IgD-negative memory B cell (primary cell): Measurements from ENCODE around the gene ERP27. TPM values are rescaled to one million over a fixed set of nuclear protein-coding genes. Genes with fewer than 3 reads are reported as not detected.

Experiments used
- H3K27ac Mint-ChIP-seq, 3 donors: one replicate each; pipeline ENCODE4 v1.8.0; 2020 to 2022; ENCODE audit warnings: mild to moderate bottlenecking in 3 of 3, mixed read lengths in 3 of 3, moderate library complexity in 1 of 3
- H3K27me3 Mint-ChIP-seq: one replicate; pipeline ENCODE4 v1.8.0; 2021; ENCODE audit warnings: mixed read lengths
- H3K36me3 Mint-ChIP-seq: one replicate; pipeline ENCODE4 v1.8.0; 2020; ENCODE audit warnings: mild to moderate bottlenecking, mixed read lengths
- H3K4me1 Mint-ChIP-seq, 3 donors: one replicate each; pipeline ENCODE4 v1.8.0; 2020 to 2022; ENCODE audit warnings: mixed read lengths in 3 of 3, mild to moderate bottlenecking in 1 of 3
- H3K4me3 Mint-ChIP-seq, 4 donors: one replicate each; pipeline ENCODE4 v1.8.0; 2020 to 2022; ENCODE audit warnings: mild to moderate bottlenecking in 4 of 4, mixed read lengths in 4 of 4, moderate library complexity in 3 of 4
- H3K9me3 Mint-ChIP-seq, 3 donors: one replicate each; pipeline ENCODE4 v1.8.0; 2020 to 2021; ENCODE audit warnings: mixed read lengths in 3 of 3, mild to moderate bottlenecking in 1 of 3
- polyA plus RNA-seq: library from polyadenylated mRNA; unstranded; fragments of 300-500 nt; fragmentation: Illumina TruSeq; gene quantifications from one replicate; pipeline ENCODE4 v1.2.3, GENCODE V29; 2021

ERP27 gene
- polyA plus RNA-seq = 1.9 TPM

GRCh38 chr12:14938301-14938700 lies at the start of gene ERP27:
TSS of gene ERP27 (minus strand) at chr12:14938537. CDS start at chr12:14938508, 29 bp downstream.
- H3K27ac Mint-ChIP-seq = peak within 1 kb of the TSS; percentile 81 to 88 (median 83)
- H3K36me3 Mint-ChIP-seq = peaks cover 27% of the 10 kb centered on the region
- H3K9me3 Mint-ChIP-seq = peaks cover 0 to 1% (median 0%) of the 10 kb centered on the region in 3 donors
- peak within 1 kb of the TSS in 2 of 4 donors; percentile 19 to 76 for H3K4me3 Mint-ChIP-seq
- H3K27me3 Mint-ChIP-seq = no peaks in the 10 kb centered on the region
- peaks cover 20 to 25% (median 21%) of the 10 kb centered on the region in 3 donors for H3K4me1 Mint-ChIP-seq

GRCh38 chr12:14988035-14988434 lies 49.7 kb upstream of the ERP27 start:
- no peaks in the 10 kb centered on the region for H3K27me3 Mint-ChIP-seq
- H3K36me3 Mint-ChIP-seq = no peaks in the 10 kb centered on the region
- H3K9me3 Mint-ChIP-seq = peaks cover 0 to 9% (median 0%) of the 10 kb centered on the region in 3 donors
- H3K4me1 Mint-ChIP-seq = peaks cover 41 to 58% (median 52%) of the 10 kb centered on the region in 3 donors
- H3K4me3 Mint-ChIP-seq = peak overlapping the region in 1 of 4 donors; percentile 21
- H3K27ac Mint-ChIP-seq = peak overlapping the region in 1 of 3 donors; percentile 1

GRCh38 chr12:14986449-14986848 lies 48.1 kb upstream of the ERP27 start:
- Mint-ChIP-seq H3K27me3 (no peaks in the 10 kb centered on the region), H3K36me3 (no peaks in the 10 kb centered on the region), H3K9me3 (peaks cover 0 to 9% (median 0%) of the 10 kb centered on the region in 3 donors), H3K4me1 (peaks cover 47 to 65% (median 56%) of the 10 kb centered on the region in 3 donors), H3K4me3 (peak overlapping the region in 1 of 4 donors; percentile 43), H3K27ac (no peak overlapping the region)

GRCh38 chr12:14984766-14985285 lies 46.5 kb upstream of the ERP27 start:
- H3K36me3 Mint-ChIP-seq = no peaks in the 10 kb centered on the region
- H3K4me3 Mint-ChIP-seq = no peak overlapping the region
- peaks cover 0 to 4% (median 0%) of the 10 kb centered on the region in 3 donors for H3K9me3 Mint-ChIP-seq
- H3K4me1 Mint-ChIP-seq = peaks cover 44 to 63% (median 59%) of the 10 kb centered on the region in 3 donors
- peaks cover 2% of the 10 kb centered on the region for H3K27me3 Mint-ChIP-seq
- no peak overlapping the region for H3K27ac Mint-ChIP-seq

GRCh38 chr12:14984036-14984435 lies 45.7 kb upstream of the ERP27 start:
- Mint-ChIP-seq H3K4me3 (no peak overlapping the region), H3K27ac (no peak overlapping the region), H3K4me1 (peaks cover 41 to 63% (median 57%) of the 10 kb centered on the region in 3 donors)

GRCh38 chr12:14982991-14983390 lies 44.7 kb upstream of the ERP27 start:
- peak overlapping the region in 1 of 3 donors; percentile 40 for H3K27ac Mint-ChIP-seq
- no peaks in the 10 kb centered on the region for H3K36me3 Mint-ChIP-seq
- peak overlapping the region in 2 of 4 donors; percentile 33 to 78 for H3K4me3 Mint-ChIP-seq
- peaks cover 0 to 2% (median 0%) of the 10 kb centered on the region in 3 donors for H3K9me3 Mint-ChIP-seq
- H3K4me1 Mint-ChIP-seq = peaks cover 31 to 55% (median 49%) of the 10 kb centered on the region in 3 donors
- peaks cover 3% of the 10 kb centered on the region for H3K27me3 Mint-ChIP-seq

More at GRCh38 chr12:14984036-14984435, 45.7 kb upstream of the ERP27 start:
- Mint-ChIP-seq H3K9me3 (peaks cover 0 to 4% (median 0%) of the 10 kb centered on the region in 3 donors), H3K36me3 (no peaks in the 10 kb centered on the region), H3K27me3 (peaks cover 2% of the 10 kb centered on the region)

- Mint-ChIP-seq H3K4me1 (peaks cover 29 to 50% (median 47%) of the 10 kb centered on the region in 3 donors), H3K36me3 (no peaks in the 10 kb centered on the region), H3K9me3 (no peaks in the 10 kb centered on the region), H3K27me3 (peaks cover 3% of the 10 kb centered on the region), H3K27ac (peak overlapping the region in 1 of 3 donors; percentile 40), H3K4me3 (peak overlapping the region in 1 of 4 donors; percentile 78)
These were observed 44.2 kb upstream of the ERP27 start for GRCh38 chr12:14982562-14982961.

- peaks cover 3% of the 10 kb centered on the region for H3K27me3 Mint-ChIP-seq
- peak overlapping the region in 1 of 4 donors; percentile 56 for H3K4me3 Mint-ChIP-seq
- peaks cover 26 to 47% (median 40%) of the 10 kb centered on the region in 3 donors for H3K4me1 Mint-ChIP-seq
- H3K9me3 Mint-ChIP-seq = no peaks in the 10 kb centered on the region
- peak overlapping the region in 2 of 3 donors; percentile 1 to 57 for H3K27ac Mint-ChIP-seq
- H3K36me3 Mint-ChIP-seq = no peaks in the 10 kb centered on the region
These were observed 42.7 kb upstream of the ERP27 start for GRCh38 chr12:14981049-14981448.

- Mint-ChIP-seq H3K27me3 (peaks cover 3% of the 10 kb centered on the region), H3K27ac (no peak overlapping the region), H3K4me3 (no peak overlapping the region), H3K4me1 (peaks cover 27 to 41% (median 40%) of the 10 kb centered on the region in 3 donors), H3K9me3 (no peaks in the 10 kb centered on the region), H3K36me3 (no peaks in the 10 kb centered on the region)
These were observed 41.1 kb upstream of the ERP27 start for GRCh38 chr12:14979468-14979867.

- H3K9me3 Mint-ChIP-seq = no peaks in the 10 kb centered on the region
- H3K27me3 Mint-ChIP-seq = peaks cover 5% of the 10 kb centered on the region
- no peak overlapping the region for H3K27ac Mint-ChIP-seq
- H3K4me1 Mint-ChIP-seq = peaks cover 16 to 31% (median 25%) of the 10 kb centered on the region in 3 donors
- H3K4me3 Mint-ChIP-seq = no peak overlapping the region
- H3K36me3 Mint-ChIP-seq = no peaks in the 10 kb centered on the region
These were observed 38.3 kb upstream of the ERP27 start for GRCh38 chr12:14976658-14977057.

GRCh38 chr12:14975457-14975856 lies 37.1 kb upstream of the ERP27 start:
- peaks cover 9 to 20% (median 14%) of the 10 kb centered on the region in 3 donors for H3K4me1 Mint-ChIP-seq
- no peaks in the 10 kb centered on the region for H3K36me3 Mint-ChIP-seq
- H3K27ac Mint-ChIP-seq = no peak overlapping the region
- no peaks in the 10 kb centered on the region for H3K9me3 Mint-ChIP-seq
- peaks cover 3% of the 10 kb centered on the region for H3K27me3 Mint-ChIP-seq
- no peak overlapping the region for H3K4me3 Mint-ChIP-seq

GRCh38 chr12:14974633-14975032 lies 36.3 kb upstream of the ERP27 start:
- Mint-ChIP-seq H3K4me3 (no peak overlapping the region), H3K4me1 (peaks cover 6 to 14% (median 10%) of the 10 kb centered on the region in 3 donors), H3K27me3 (peaks cover 3% of the 10 kb centered on the region), H3K9me3 (no peaks in the 10 kb centered on the region), H3K36me3 (no peaks in the 10 kb centered on the region), H3K27ac (no peak overlapping the region)

- peaks cover 3 to 7% (median 3%) of the 10 kb centered on the region in 3 donors for H3K4me1 Mint-ChIP-seq
- no peaks in the 10 kb centered on the region for H3K9me3 Mint-ChIP-seq
- peak within 1 kb of the TSS in 1 of 4 donors; percentile 13 for H3K4me3 Mint-ChIP-seq
- peaks cover 2% of the 10 kb centered on the region for H3K27me3 Mint-ChIP-seq
- no peak within 1 kb of the TSS for H3K27ac Mint-ChIP-seq
- no peaks in the 10 kb centered on the region for H3K36me3 Mint-ChIP-seq
These were observed 34.5 kb upstream of the ERP27 start, which contains the start of gene PDE6H for GRCh38 chr12:14972816-14973215. TSS of gene PDE6H (plus strand) at chr12:14973042. CDS start at chr12:14978013, 4,971 bp downstream.

GRCh38 chr12:14970473-14970872 lies 32.1 kb upstream of the ERP27 start:
- H3K4me3 Mint-ChIP-seq = no peak overlapping the region
- H3K27ac Mint-ChIP-seq = no peak overlapping the region
- peaks cover 2% of the 10 kb centered on the region for H3K27me3 Mint-ChIP-seq
- no peaks in the 10 kb centered on the region for H3K9me3 Mint-ChIP-seq
- no peaks in the 10 kb centered on the region for H3K36me3 Mint-ChIP-seq
- H3K4me1 Mint-ChIP-seq = peaks cover 6 to 19% (median 12%) of the 10 kb centered on the region in 3 donors

GRCh38 chr12:14968478-14968877 lies 30.1 kb upstream of the ERP27 start:
- peaks cover 2% of the 10 kb centered on the region for H3K27me3 Mint-ChIP-seq
- no peak overlapping the region for H3K4me3 Mint-ChIP-seq
- H3K27ac Mint-ChIP-seq = no peak overlapping the region
- no peaks in the 10 kb centered on the region for H3K9me3 Mint-ChIP-seq
- H3K36me3 Mint-ChIP-seq = no peaks in the 10 kb centered on the region
- peaks cover 10 to 26% (median 22%) of the 10 kb centered on the region in 3 donors for H3K4me1 Mint-ChIP-seq

GRCh38 chr12:14965221-14965620 lies 26.9 kb upstream of the ERP27 start:
- peak overlapping the region; percentile 5 to 71 (median 56) for H3K27ac Mint-ChIP-seq
- no peaks in the 10 kb centered on the region for H3K9me3 Mint-ChIP-seq
- H3K27me3 Mint-ChIP-seq = no peaks in the 10 kb centered on the region
- peaks cover 18 to 34% (median 19%) of the 10 kb centered on the region in 3 donors for H3K4me1 Mint-ChIP-seq
- peak overlapping the region in 1 of 4 donors; percentile 17 for H3K4me3 Mint-ChIP-seq
- peaks cover 4% of the 10 kb centered on the region for H3K36me3 Mint-ChIP-seq
